ENCODE data around the gene DGKG.

- no peak for TF ChIP-seq ELF4 (IDR thresholded peaks at IDR 0.05)
- no peak for TF ChIP-seq FOXM1 (IDR thresholded peaks at IDR 0.05; ENCODE audit: borderline replicate concordance)
Observed at GRCh38 chr3:186261638-186262037, 100.4 kb downstream of the DGKG start.
